ENCODE measurements around the gene PDE7B. TPM values are rescaled to one million over a fixed set of nuclear protein-coding genes. Genes with fewer than 3 reads are reported as not detected.
"Not testable (repeated sequence)": the region's sequence is repeated elsewhere in the genome, so short reads cannot be mapped to it uniquely, and the experiment has no call there.

PDE7B gene
- total RNA-seq, 4 donors from 2014 or later = 2.9 to 23.6 (median 5.2) TPM

GRCh38 chr6:136137739-136138402 lies 286.4 kb downstream of the PDE7B start:
- 83 to 86% methylated on average over 3 of the region's 3 CpGs for WGBS, 2 donors (ENCODE audit: low coverage in 1 of 2)
- no peak for ATAC-seq

GRCh38 chr6:136139111-136139510 lies 287.6 kb downstream of the PDE7B start:
- not testable (repeated sequence) for H3K36me3 ChIP-seq, H3K27ac ChIP-seq, H3K9me3 ChIP-seq, H3K4me3 ChIP-seq, H3K27me3 ChIP-seq, H3K4me1 ChIP-seq, ATAC-seq
- 84 to 100% methylated on average over 2 to 4 of the region's 6 CpGs for WGBS, 2 donors (ENCODE audit: low coverage in 1 of 2)

More at GRCh38 chr6:136137739-136138402, 286.4 kb downstream of the PDE7B start:
- Histone ChIP-seq H3K36me3 (no peaks in the 10 kb centered on the region), H3K4me3 (no peak overlapping the region), H3K27me3 (no peaks in the 10 kb centered on the region), H3K9me3 (peaks cover 0 to 5% (median 0%) of the 10 kb centered on the region in 3 donors), H3K4me1 (no peaks in the 10 kb centered on the region), H3K27ac (no peak overlapping the region)
- TF ChIP-seq EP300 (IDR thresholded peaks at IDR 0.05) (no peak), POLR2A (IDR thresholded peaks at IDR 0.05) (no peak), POLR2AphosphoS5 (IDR thresholded peaks at IDR 0.05) (no peak)

DNA sequence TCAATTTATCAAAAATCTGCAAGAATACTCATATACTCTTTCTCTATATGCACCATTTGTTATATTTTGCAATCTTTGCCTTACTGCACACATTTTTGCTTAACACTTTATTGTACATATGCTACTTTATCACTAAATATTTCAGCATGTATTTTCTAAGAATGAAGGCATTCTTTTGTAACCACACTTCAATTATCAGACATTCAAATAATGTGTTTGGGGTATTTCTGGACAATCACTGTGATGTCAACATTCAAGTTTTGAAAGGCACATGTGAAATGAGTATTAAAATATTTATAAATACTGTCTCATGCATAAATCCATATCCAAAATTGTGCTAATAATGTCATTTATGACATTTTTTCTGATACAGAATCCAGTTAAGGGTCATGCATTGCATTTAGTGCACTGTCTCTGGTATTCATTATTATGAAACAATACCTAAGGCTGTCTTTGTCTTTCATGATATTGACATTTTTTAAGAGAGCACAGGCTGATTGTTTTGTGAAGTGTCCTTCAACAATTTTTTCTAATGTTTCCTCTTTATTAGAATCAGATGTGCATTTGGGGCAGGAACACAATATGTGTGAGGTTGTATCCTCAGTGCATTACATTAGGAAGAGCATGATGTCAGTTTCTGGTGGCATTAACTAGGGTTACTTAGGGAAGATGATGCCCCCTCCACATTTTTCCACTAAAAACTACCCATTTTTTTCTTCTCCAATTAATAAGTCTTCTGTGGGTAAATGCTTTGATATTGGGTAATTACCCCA lies 292.9 kb downstream of the PDE7B start:
- Histone ChIP-seq H3K4me3 (no peak overlapping the region), H3K36me3 (peaks cover 0 to 9% of the 10 kb centered on the region in 2 donors), H3K4me1 (no peaks in the 10 kb centered on the region), H3K9me3 (peaks cover 0 to 5% (median 0%) of the 10 kb centered on the region in 3 donors), H3K27me3 (no peaks in the 10 kb centered on the region), H3K27ac (no peak overlapping the region)
- no peak for ATAC-seq
- TF ChIP-seq POLR2A (IDR thresholded peaks at IDR 0.05) = no peak
- TF ChIP-seq EP300 (IDR thresholded peaks at IDR 0.05) = no peak
- no peak for TF ChIP-seq POLR2AphosphoS5 (IDR thresholded peaks at IDR 0.05)
- TF ChIP-seq, protein P1, sequence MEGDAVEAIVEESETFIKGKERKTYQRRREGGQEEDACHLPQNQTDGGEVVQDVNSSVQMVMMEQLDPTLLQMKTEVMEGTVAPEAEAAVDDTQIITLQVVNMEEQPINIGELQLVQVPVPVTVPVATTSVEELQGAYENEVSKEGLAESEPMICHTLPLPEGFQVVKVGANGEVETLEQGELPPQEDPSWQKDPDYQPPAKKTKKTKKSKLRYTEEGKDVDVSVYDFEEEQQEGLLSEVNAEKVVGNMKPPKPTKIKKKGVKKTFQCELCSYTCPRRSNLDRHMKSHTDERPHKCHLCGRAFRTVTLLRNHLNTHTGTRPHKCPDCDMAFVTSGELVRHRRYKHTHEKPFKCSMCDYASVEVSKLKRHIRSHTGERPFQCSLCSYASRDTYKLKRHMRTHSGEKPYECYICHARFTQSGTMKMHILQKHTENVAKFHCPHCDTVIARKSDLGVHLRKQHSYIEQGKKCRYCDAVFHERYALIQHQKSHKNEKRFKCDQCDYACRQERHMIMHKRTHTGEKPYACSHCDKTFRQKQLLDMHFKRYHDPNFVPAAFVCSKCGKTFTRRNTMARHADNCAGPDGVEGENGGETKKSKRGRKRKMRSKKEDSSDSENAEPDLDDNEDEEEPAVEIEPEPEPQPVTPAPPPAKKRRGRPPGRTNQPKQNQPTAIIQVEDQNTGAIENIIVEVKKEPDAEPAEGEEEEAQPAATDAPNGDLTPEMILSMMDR (IDR thresholded peaks at IDR 0.05) = no peak

GRCh38 chr6:136146130-136146529 lies 294.6 kb downstream of the PDE7B start:
- peaks cover 0 to 11% of the 10 kb centered on the region in 2 donors for H3K36me3 ChIP-seq
- no peak overlapping the region for H3K27ac ChIP-seq
- 58 to 76% methylated on average over 2 of the region's 2 CpGs for WGBS, 2 donors (ENCODE audit: low coverage in 1 of 2)
- ATAC-seq = no peak
- TF ChIP-seq POLR2A (IDR thresholded peaks at IDR 0.05) (no peak), EP300 (IDR thresholded peaks at IDR 0.05) (no peak), POLR2AphosphoS5 (IDR thresholded peaks at IDR 0.05) (no peak)
- TF ChIP-seq, protein P1 (IDR thresholded peaks at IDR 0.05) = no peak
- no peak overlapping the region for H3K4me3 ChIP-seq
- no peaks in the 10 kb centered on the region for H3K27me3 ChIP-seq
- H3K4me1 ChIP-seq = no peaks in the 10 kb centered on the region
- peaks cover 0 to 5% (median 0%) of the 10 kb centered on the region in 3 donors for H3K9me3 ChIP-seq

GRCh38 chr6:136147342-136147741 lies 295.8 kb downstream of the PDE7B start:
- no peak overlapping the region for H3K4me3 ChIP-seq
- no peak for ATAC-seq
- TF ChIP-seq, protein P1 (IDR thresholded peaks at IDR 0.05) = no peak
- no peak for TF ChIP-seq POLR2AphosphoS5 (IDR thresholded peaks at IDR 0.05)
- TF ChIP-seq EP300 (IDR thresholded peaks at IDR 0.05) = no peak
- no peak for TF ChIP-seq POLR2A (IDR thresholded peaks at IDR 0.05)
- no peaks in the 10 kb centered on the region for H3K9me3 ChIP-seq
- H3K27me3 ChIP-seq = no peaks in the 10 kb centered on the region
- peaks cover 0 to 11% of the 10 kb centered on the region in 2 donors for H3K36me3 ChIP-seq
- H3K27ac ChIP-seq = no peak overlapping the region
- no peaks in the 10 kb centered on the region for H3K4me1 ChIP-seq
- WGBS, 2 donors (ENCODE audit: low coverage in 1 of 2) = 93 to 100% methylated on average over 2 of the region's 2 CpGs

DNA sequence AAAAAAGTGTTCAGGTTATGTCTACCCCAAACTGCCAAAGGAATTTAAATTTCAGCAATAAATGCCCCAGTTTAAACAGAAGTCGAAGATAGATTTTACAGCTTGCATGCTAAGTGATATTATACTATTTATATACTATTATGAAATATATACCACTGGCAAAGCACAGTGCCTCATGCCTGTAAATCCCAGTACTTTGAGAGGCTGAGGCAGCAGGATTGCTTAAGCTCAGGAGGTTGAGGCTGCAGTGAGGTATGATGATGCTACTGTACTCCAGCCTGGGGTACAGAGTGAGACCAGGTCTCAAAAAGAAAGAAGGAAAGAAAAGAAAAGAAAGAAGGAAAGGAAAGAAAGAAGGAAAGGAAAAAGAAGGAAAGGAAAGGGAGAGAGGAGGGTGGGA lies 296.6 kb downstream of the PDE7B start:
- H3K36me3 ChIP-seq = peaks cover 0 to 11% of the 10 kb centered on the region in 2 donors
- TF ChIP-seq POLR2AphosphoS5 (IDR thresholded peaks at IDR 0.05) (no peak), POLR2A (IDR thresholded peaks at IDR 0.05) (no peak), EP300 (IDR thresholded peaks at IDR 0.05) (no peak)
- TF ChIP-seq, protein P1 (IDR thresholded peaks at IDR 0.05) = no peak
- no peaks in the 10 kb centered on the region for H3K9me3 ChIP-seq
- H3K4me3 ChIP-seq = no peak overlapping the region
- 93% methylated on average over 1 of the region's 1 CpG for WGBS, 2 donors (ENCODE audit: low coverage in 1 of 2)
- H3K27me3 ChIP-seq = no peaks in the 10 kb centered on the region
- no peak overlapping the region for H3K27ac ChIP-seq
- H3K4me1 ChIP-seq = no peaks in the 10 kb centered on the region
- ATAC-seq = no peak
